Putamen (tissue), 1 donor: ENCODE measurements around the gene CS.
"Not testable (repeated sequence)": the region's sequence is repeated elsewhere in the genome, so short reads cannot be mapped to it uniquely, and the experiment has no call there.

Source experiments
- DNase-seq: peaks from one replicate; pipeline ENCODE4 v3.0.0-alpha.2; 2016; ENCODE audit warnings: low spot score

Gene CS

DNA sequence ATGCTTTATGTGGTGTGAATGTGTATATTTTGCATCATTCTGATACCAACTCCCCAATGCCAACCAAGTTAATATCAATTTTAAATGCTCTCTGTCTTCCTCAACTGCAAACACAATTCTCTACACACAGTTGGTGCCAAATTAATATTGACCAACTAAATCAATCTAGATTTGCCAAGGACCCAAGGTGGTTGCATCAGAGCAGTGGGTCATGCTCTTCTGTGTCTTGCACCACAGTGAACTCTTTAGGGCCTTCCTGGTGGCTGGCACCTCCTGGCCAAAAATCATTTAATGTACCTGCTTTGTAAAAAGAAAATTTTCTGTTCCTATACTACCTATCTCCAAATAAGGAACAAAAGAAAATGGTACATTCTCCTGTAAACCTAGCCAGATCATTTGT lies 19.3 kb downstream of the CS start:
- DNase-seq = no peak

DNA sequence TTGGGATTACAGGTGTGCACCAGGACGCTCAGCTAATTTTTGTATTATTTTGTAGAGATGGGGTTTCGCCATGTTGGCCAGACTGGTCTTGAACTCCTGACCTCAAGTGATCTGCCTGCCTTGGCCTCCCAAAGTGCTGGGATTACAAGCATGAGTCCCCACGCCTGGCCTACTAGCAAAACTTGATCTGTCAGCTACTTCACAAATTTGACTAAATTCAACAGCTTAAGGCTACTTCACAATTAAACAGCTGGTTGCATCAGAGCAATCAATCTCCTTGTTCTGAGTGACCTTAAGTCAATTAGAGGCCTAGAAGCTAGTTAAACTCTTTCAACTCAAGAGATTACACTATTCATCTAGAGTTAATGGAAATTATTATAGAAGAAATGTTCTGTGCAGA lies 21.2 kb downstream of the CS start:
- no peak for DNase-seq

DNA sequence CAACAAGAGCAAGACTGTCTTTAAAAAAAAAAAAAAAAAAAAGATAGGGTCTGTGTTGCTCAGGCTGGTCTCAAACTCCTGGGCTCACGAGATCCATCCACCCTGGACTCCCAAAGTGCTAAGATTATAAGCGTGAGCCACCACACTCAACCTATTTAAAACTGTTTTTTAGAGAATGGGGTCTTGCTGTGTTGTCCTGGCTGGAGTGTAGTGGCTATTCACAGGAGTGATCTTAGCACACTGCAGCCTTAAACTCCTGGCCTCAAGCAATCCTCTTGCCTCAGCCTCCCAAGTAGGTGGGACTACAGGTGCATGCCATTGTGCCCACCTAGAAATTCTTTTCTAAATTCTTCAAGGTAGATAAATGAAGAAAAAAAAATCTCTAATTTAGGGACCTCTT lies 25.8 kb downstream of the CS start:
- DNase-seq = no peak

DNA sequence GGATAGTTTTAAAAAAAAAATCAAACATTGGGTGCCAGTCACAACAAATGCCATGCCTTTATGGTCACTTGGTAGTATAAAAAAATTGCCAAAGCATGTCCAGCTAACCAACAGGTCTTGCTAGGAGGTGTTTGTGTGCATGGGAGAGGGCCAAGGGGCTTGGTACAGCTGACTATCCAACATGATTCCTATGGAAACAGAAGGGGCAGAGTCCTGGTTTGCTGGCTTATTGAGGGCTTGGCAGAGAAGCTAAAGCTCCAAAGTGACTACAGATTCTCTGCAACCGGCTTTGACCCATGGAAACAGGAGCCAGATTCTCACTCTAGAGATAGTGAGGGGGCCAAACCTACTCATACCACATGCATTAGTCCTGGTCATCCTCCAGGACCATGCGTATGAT lies 27.7 kb downstream of the CS start:
- not testable (repeated sequence) for DNase-seq

DNA sequence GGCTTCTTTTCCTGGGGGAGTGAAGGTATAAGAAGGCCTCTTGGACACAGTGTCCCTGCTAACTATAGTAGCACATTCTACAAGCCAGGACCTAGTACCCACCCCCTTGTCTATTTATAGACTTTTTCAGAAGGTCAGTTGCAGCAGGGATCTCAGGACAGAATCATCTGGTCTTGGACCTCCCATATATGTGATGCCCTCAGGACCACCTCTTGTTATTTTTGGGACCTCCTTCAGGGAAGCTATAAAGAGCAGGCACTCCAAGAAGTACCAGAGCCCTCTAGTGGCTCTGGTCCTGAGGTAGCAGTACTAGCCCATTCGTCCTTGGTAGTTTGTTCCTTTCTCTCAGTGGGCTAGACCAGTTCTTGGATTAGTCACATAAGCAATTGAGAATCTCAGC lies 29.1 kb downstream of the CS start:
- no peak for DNase-seq

DNA sequence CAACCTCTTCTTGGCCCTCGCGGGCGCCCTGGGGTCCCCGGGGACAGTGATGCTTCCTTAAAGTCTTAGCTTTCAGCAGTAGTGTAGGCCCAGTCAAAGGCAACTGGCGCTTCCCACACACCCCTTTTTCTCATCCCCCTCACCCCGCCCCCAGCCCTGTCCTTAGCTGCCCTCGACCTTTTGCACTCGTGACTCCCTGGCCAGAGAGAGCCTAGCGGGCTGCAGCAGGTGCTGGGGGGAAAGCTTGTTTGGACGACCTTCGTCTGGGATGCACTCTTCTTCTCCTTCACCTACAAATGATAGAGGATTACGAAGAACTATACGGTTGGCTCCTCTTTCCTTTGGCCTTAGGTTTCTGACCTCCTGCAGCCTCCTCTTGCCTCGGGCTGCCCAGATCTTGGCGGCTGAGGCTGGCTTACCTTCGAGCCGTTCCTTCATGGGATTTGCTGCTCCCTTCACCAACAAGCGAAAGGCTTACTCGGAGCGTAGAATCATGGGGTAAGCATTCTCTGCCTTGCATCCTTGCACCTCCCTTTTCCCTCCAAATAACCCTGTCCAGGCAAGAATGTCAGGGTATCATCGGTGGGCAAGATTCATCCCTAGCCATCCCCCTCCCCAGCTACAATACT lies 32.6 kb downstream of the CS start:
- no peak for DNase-seq

DNA sequence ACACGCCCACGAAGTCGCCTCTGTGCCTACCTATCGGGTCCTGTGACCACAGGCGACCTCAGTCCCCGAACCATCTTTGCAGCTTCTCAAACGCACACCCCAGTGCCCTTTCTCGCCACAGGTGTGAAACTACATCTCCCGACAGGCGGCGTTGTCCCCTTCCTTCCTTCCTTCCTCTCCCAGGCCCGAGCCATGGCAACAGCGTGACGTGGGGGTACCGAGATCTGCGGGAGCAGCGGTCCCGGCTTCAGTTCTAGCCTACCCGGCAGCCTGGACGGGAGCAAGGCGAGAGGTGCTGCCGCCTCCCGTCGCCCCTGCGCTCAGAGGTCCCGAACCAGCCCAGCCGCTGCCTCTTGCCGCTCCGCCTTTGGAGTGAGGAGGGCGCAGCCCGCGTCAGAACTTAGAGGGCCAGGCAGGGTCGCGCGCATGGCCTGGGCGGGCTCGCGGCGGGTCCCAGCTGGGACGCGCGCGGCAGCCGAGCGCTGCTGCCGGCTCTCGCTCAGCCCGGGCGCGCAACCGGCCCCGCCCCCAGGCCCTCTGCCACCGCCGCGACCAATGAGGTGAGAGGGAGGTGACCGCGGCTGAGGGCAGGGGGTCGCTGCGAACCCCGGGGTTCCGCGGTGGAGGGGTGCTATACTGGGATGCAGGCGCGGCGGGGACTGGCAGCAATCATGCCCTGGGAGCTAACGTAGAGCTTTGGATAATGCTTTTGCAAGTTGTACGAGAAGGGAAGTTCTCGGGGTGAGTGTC lies 33.3 kb downstream of the CS start, which contains the start of gene COQ10A:
Gene COQ10A, plus strand, starts transcription at position 250 of the 750 bp plus-strand sequence. Its CDS starts 177 bp downstream, at position 427.
- DNase-seq = peak; percentile 84

DNA sequence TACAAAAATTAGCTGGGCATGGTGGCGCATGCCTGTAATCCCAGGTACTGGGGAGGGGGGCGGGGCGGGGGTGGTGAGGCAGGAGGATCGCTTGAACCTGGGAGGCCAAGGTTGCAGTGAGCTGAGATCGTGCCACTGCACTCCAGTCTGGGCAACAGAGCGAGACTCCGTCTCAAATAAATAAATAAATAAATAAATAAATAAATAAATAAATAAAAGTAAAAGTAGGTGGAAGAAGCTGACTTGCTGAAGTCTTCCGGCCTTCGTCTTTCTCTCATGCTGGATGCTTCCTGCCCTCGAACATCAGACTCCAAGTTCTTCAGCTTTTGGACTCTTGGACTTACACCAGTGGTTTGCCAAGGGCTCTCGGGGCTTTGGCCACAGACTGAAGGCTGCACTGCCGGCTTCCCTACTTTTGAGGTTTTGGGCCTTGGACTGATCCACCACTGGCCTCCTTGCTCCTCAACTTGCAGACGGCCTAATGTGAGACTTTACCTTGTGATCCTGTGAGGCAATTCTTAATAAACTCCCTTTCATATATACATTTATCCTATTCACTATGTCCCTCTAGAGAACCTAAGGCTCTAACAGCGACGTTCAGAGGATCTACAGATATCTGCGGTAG lies 34.0 kb downstream of the CS start:
- not testable (repeated sequence) for DNase-seq

DNA sequence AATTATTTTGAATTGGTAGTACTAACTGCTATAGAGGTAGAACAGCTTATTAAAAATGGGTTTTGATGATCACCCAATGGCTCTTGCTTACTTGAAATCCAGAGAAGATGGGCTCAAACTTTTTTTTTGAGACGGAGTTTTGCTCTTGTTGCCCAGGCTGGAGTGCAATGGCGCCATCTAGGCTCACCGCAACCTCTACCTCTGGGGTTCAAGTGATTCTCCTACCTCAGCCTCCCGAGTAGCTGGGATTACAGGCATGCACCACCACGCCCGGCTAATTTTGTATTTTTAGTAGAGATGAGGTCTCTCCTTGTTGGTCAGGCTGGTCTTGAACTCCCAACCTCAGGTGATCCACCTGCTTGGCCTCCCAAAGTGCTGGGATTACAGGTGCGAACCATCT lies 37.2 kb downstream of the CS start:
- DNase-seq = not testable (repeated sequence)

DNA sequence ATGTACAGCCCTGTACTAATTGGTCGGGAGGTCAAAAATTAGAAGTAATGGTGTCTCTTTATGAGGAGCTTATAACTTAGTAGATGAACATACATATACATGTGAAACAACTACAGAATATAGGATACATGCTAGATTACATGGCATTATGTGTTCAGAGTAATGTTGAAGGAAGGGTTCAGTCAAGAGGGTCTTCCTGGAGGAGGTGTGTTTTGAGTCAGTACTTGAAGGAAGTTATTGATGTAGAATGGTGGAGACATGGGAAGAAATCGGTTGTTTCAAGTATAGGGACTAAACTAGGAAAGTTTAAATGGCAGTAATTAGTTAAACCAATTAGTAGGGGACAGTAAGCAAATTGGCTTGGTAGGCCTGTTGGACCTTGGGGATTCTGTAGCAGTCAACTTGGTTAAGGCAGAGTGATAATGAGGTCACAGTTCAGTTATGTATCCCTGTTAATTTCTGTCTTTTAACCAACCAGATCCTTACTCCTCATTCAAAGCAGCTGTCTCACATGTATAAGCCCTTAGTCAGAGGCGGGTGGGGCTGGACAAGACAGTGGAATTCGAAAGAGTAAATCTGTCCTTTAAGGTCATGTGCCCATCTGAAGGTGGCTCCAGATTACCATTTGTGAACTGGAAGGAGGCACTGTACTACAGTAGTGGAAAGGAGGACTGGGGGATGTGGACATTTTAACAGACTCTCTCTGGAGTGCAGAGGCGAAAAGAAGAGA lies 38.5 kb downstream of the CS start:
- DNase-seq = no peak

DNA sequence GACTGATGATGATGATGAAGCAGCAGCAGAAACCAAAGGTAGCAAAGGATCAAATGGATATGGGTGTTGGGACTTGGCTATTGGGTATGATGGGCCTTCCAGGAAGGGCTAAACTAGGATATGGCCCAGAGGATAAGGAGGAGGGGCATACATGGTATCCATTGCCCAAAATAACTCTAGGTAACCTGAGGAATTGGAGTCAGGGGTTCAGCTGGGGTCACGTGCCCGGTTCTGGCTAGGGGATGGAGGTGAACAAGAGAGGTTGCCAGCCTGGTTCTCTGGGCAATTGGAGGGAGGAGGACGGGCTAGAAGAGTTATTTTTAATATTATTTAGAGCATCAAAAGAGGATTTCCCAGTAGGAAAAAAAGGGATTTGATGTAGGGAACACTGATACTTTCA lies 39.2 kb downstream of the CS start:
- DNase-seq = no peak

DNA sequence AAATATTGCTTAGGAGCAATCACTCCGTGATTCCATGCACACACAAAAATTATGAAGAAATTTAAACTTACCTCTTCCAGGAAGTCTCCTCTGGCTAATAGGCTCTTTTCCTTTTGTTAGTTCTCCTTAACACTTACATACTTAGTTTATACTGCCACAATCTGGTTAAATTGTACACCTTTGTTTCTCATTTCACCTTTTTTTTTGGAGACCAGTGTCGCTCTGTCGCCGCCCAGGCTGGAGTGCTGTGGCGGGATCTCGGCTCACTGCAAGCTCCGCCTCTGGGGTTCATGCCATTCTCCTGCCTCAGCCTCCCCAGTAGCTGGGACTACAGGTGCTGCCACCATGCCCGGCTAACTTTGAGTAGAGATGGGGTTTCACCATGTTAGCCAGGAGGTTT lies 39.8 kb downstream of the CS start:
- DNase-seq = no peak

DNA sequence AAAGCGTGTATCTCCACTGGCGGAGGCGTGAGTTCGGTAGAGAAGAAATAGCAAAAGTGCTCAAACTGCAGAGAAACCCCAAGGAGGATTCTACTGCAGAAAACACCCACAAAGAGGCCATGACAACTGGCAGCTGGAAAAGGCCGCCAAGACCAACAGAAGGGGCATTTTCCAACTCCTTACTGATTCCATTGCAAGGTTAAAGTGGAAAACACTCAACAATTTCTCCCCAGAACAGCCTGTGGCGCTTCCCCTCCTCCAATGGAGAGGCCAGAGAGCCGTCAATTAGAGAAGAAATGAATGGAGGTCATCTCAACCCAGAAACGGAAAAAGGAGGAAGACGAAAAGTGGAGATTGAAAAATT lies 41.3 kb downstream of the CS start:
- DNase-seq = no peak

DNA sequence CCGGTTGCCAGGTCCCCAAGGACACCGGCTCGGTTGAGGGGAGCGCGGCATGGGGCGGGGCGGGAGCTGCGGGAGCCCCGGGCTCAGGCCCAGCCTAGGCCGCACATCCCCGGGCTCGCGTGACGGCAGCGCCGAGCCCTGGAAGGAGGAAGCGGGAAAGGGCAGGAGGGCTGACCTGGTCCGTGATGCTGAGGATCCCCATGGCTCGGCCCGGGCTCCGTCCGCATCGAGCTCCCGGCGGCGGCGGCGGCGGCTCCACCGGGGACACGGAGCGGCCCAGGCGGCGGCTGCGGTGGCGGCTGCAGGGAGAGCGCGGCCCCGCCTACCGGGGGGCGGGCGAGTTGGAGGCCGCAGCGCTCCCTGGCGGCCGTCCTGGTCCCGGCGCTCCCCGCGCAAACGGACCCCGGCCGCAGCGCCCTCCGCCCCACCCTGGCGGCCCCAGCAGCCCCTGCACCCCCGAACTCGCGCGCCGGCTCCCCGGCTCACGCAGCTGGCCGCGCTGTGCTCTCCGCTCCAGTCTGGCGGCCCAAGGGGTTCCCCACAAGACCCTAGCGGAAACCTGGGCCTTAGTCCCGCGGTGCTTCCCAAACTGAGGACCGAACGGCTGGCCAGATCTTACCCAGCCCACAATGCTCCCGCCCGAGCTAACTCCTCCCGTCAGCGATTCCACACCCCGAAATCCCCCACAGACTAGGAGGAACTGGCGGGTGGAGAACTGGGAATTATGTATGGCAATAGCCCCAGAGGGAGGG lies 41.9 kb downstream of the CS start, which contains the start of gene ANKRD52:
Gene ANKRD52, minus strand, starts transcription at position 317 of the 752 bp plus-strand sequence. Its CDS starts 115 bp downstream, at position 202.
- DNase-seq = peak; percentile 82

DNA sequence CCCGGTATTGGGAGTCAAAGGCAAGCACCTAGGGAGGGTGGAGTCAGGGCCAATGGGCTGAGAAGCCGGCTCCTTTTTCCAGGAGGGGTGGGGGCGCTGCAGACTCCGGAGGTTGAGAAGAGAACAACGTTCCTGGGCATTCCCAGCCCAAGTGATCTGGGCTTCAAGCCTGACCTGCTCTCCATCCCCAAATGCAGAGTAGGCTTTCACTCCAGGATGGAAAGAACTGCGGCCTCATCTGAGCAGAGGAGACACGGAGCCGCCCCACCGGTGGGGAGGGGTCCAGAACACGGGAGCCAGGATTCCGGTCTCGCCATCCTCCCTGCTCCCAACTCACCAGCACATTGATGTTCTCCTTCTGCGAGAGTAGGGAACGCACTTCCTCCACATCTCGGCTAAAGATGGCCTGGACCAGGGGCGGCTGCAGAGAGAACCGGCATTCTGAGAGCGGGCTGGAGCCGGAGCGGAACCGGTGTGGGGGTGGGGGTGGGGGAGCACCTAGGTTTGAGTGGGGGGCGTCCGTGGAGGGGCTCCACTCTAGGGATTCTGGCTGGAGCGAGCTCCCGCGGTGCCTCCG lies 42.6 kb downstream of the CS start:
- DNase-seq = peak; percentile 20

DNA sequence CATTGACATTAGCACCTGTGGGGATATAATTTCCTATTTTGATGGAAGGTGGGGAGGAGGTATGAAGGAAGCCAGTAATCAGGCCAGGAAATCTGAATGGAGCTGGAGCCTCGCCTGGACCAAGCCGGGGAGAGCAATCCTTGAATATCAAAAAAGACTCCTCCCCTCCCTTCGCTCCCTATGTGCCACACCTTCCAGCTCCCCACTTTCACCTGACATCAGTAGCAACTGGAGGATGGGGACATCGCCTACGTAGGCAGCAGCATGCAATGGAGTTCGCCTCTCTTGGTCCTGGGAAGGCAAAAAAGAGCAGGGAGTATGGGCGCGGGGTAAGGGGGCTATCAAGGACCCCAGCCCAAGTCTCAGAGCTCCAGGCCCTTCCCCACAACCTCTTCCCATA lies 43.1 kb downstream of the CS start:
- DNase-seq = peak; percentile 33

DNA sequence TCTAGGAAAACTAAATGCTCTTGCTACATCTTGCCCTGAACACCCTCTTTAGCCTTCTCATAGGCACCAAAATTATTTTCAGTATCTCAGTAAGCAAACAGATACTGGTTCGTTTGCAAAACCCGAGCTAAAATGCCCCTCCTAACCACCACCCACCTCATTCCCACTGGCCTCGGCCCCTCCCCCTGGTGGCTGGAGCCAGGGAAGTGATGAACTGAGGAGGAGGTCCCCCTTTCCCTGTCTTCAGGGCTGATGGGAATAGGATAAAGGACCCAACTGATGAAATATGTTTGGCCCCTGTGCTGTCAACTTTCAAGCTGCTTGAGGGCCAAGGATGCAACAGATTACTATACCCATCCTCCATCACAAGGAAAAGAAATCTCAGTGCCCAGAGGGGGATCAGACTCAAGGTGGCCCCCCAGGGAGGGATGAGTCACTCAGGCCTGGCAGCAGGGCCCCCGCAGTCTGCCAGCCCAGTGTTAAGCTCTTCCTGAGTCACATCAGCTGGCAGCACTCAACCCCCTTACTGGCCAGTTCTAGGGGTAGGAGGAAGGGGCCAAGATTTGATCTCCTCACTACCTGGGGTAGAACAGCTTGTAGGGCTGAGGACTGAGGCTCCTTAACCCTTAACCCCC lies 43.7 kb downstream of the CS start:
- no peak for DNase-seq

DNA sequence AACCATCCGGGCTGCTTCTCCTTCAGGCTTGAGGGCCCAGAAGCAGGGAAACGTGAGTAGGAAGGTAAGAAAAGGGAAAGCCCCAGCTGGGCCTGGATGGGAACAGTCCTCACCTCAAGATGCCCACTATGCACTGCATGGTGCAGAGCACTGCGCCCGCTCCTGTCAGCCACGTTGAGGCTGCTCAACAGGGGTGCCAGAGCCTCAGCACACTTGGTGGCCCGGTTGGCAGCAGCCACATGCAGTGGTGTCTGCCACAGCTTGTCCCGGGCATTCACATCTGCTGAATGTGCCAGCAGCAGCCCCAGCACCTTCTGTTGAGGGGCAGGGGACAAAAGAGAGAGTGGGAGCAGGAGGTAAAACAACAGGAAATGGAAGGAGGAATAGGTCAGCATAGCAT lies 44.5 kb downstream of the CS start:
- no peak for DNase-seq

DNA sequence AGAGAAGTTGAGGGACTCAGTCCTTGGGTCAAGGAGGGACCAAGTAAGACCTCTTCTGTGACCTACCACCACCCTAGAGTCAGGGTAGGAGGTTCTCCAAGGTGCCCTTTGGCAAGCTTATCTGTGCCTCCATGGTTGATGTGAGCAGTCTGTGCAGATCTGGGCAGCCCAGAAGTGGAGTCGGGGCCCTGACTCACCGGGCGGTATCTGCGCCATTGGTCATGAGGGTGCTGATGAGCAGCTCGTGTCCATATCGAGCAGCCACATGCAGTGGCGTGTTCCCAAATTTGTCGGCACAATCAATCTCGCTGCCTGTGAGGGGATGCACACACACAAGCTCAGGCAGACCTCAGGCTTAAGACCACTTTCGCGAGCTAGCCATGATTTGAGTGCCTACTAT lies 47.0 kb downstream of the CS start:
- no peak for DNase-seq

DNA sequence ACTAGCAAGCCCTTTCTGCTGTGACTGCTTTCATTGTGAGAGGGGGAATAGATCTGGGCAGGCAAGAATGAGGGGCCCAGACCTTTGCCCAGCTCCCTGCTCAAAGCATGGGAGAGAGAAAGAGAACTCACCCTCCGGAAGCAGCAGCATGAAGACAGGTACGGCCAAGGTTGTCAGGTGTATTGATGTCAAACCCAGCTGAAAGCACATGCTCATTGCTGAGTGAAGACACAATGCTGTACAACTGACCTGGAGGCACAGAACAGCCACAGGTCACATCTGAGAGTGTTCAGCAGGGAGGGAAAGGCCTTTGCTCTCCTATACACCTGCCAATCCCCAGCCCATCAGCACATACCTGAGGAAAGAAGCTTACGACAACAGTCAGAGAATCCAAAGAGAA lies 47.5 kb downstream of the CS start:
- DNase-seq = no peak

DNA sequence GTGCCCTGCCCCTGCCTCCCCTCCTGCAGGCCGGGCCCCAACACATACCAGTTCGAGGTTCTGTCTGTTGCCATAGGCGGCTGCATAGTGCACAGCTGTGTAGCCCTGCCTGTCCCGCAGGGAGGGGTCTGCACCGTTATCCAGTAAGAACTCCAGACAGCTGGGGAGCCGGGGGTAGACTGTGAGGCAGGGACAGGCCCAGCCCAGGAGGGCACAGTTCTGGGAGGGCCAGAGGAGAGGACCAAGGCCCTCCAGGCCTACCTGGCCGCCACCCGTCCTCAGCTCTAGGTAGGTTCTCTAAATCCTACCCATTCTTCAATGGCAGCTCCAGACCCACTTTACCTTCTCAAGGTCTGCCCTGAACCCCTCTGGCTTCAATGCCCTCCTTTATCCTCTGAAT lies 51.4 kb downstream of the CS start:
- no peak for DNase-seq
